A673 (cell line): ENCODE data around the gene PFN3. TPM values are rescaled to one million over a fixed set of nuclear protein-coding genes. Genes with fewer than 3 reads are reported as not detected.

Experiments
- BruUV-seq: library from RNA; stranded (reverse); fragments of 400-500 nt; replicated peaks from 2 replicates; lab custom pipeline; 2021; lab: Mats Ljungman, UMichigan
- CTCF ChIA-PET: fragments of 300-600 bp; sonication (Branson Sonifier 250); formaldehyde crosslinking; loops from one replicate; lab custom pipeline; 2022; ENCODE audit warnings: antibody characterized with exemption; lab: Charles Lee
- POLR2A ChIA-PET: fragments of 300-600 bp; sonication (Branson Sonifier 250); formaldehyde crosslinking; loops from one replicate; lab custom pipeline; 2022; ENCODE audit warnings: antibody characterized with exemption; ENCODE audit not compliant: low non-redundant PET; lab: Charles Lee
- DNase-seq: peaks from one replicate; pipeline ENCODE4 v3.0.0-alpha.2; 2015; ENCODE audit warnings: low spot score
- H3K27ac ChIP-seq: fragments of 200-600 bp; sonication (generic); 2 replicates; pipeline ENCODE4 v1.5.1; 2016; ENCODE audit warnings: mixed run types, low read depth, mild to moderate bottlenecking, mixed read lengths, antibody characterized with exemption, low read length; ENCODE audit not compliant: poor library complexity, severe bottlenecking
- H3K27me3 ChIP-seq: fragments of 200-600 bp; sonication (generic); replicated peaks from 2 replicates; pipeline ENCODE4 v1.6.1; 2017; ENCODE audit warnings: mixed run types, low read depth, mild to moderate bottlenecking, mixed read lengths, antibody characterized with exemption, low read length; ENCODE audit not compliant: insufficient read depth, poor library complexity
- H3K36me3 ChIP-seq: fragments of 200-600 bp; sonication (generic); 2 replicates; pipeline ENCODE4 v1.6.1; 2016; ENCODE audit warnings: mixed run types, mild to moderate bottlenecking, mixed read lengths, antibody characterized with exemption, low read length; ENCODE audit not compliant: insufficient read depth, poor library complexity, severe bottlenecking
- H3K4me1 ChIP-seq: fragments of 200-600 bp; sonication (generic); 2 replicates; pipeline ENCODE4 v1.6.1; 2017; ENCODE audit warnings: mixed run types, mild to moderate bottlenecking, mixed read lengths, antibody characterized with exemption, low read length; ENCODE audit not compliant: insufficient read depth, poor library complexity, severe bottlenecking
- H3K4me3 ChIP-seq: fragments of 200-600 bp; sonication (generic); 2 replicates; pipeline ENCODE4 v1.5.1; 2016; ENCODE audit warnings: low read depth, mixed run types, mild to moderate bottlenecking, mixed read lengths, low read length; ENCODE audit not compliant: poor library complexity, severe bottlenecking
- H3K9me3 ChIP-seq: fragments of 200-600 bp; sonication (generic); 2 replicates; pipeline ENCODE4 v1.6.1; 2016; ENCODE audit warnings: mixed run types, low read depth, mild to moderate bottlenecking, mixed read lengths, antibody characterized with exemption, low read length; ENCODE audit not compliant: poor library complexity, severe bottlenecking
- CTCF ChIP-seq: fragments of 300-800, 200-600 bp; sonication (generic); conservative IDR thresholded peaks from 2 replicates; pipeline ENCODE4 v1.5.1; 2017; ENCODE audit warnings: low read depth, mild to moderate bottlenecking, antibody characterized with exemption, low read length, moderate library complexity, mixed read lengths
- EZH2 ChIP-seq: fragments of 200-600 bp; sonication (generic); IDR thresholded peaks from 2 replicates; pipeline ENCODE4 v1.6.1; 2017; ENCODE audit warnings: borderline replicate concordance, low read depth, mild to moderate bottlenecking, mixed read lengths, antibody characterized with exemption, low read length; ENCODE audit not compliant: poor library complexity, severe bottlenecking
- intact Hi-C: fragments of 100-400 bp; cut with micrococcal nuclease; formaldehyde crosslinking; loops from one replicate; pipeline ENCODE4 v1.10.0; 2022; ENCODE audit not compliant: unreplicated experiment
- total RNA-seq: library from RNA; stranded (reverse); gene quantifications from 2 replicates; pipeline ENCODE4 v1.2.3, GENCODE V29; 2021

Gene PFN3
- total RNA-seq, 1 experiment from 2014 or later, result not detected

DNA sequence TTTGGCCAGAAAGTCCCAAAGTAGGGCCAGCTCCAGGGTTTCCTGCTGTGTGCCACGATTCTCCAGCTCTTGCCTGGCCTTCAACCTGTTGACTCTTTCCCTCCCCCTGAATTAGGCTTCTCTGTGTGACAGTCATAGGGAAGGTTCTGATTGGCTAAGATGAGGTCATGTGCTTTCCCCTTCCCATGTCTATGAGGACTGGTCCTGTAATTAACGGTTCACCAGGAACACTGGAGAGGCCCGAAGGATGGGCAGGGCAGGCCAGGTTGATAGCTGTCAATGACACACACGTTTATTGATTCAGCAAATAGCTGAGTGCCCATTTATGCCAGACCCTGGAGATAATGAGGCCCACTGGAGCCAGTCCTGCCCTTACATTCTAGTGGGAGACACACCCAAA lies 37.2 kb upstream of the PFN3 start:
- H3K9me3 ChIP-seq, result no peaks in the 10 kb centered on the region
- ChIA-PET POLR2A (no interaction called here), CTCF (no interaction called here)
- H3K4me3 ChIP-seq, result no peak overlapping the region
- intact Hi-C loops, result no loop called here
- H3K36me3 ChIP-seq, result peaks cover 19% of the 10 kb centered on the region
- no peak for TF ChIP-seq EZH2
- no peak for TF ChIP-seq CTCF
- no peaks in the 10 kb centered on the region for H3K4me1 ChIP-seq
- no peaks in the 10 kb centered on the region for H3K27me3 ChIP-seq
- no TSS peak for BruUV-seq
- no peak overlapping the region for H3K27ac ChIP-seq
- DNase-seq, result no peak

DNA sequence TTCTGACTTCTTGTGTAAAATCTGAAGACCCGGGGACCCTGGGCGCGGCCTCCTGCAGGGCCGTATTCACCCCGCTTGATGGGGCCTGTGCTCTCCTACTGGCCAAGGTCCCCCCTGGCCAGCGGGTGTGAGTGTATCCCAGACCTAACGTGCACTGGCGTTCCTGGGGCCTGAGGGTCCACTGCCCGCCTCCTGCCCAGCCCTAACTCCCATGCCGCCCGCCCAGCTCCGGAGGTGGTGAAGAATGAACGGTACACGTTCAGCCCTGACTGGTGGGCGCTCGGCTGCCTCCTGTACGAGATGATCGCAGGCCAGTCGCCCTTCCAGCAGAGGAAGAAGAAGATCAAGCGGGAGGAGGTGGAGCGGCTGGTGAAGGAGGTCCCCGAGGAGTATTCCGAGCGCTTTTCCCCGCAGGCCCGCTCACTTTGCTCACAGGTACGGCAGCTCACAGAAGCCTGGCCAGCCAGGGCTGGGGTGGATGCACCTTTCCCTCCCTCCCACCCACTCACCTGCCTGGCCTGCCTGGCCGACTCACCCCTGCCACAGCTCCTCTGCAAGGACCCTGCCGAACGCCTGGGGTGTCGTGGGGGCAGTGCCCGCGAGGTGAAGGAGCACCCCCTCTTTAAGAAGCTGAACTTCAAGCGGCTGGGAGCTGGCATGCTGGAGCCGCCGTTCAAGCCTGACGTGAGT lies 35.5 kb upstream of the PFN3 start:
- no peak overlapping the region for H3K4me3 ChIP-seq
- BruUV-seq, result no TSS peak
- H3K27me3 ChIP-seq, result no peaks in the 10 kb centered on the region
- no peak for DNase-seq
- H3K9me3 ChIP-seq, result no peaks in the 10 kb centered on the region
- intact Hi-C loops, result no loop called here
- H3K36me3 ChIP-seq, result peaks cover 26% of the 10 kb centered on the region
- TF ChIP-seq CTCF (no peak), EZH2 (no peak)
- no peaks in the 10 kb centered on the region for H3K4me1 ChIP-seq
- CTCF ChIA-PET, result no interaction called here
- POLR2A ChIA-PET, result no interaction called here
- no peak overlapping the region for H3K27ac ChIP-seq

DNA sequence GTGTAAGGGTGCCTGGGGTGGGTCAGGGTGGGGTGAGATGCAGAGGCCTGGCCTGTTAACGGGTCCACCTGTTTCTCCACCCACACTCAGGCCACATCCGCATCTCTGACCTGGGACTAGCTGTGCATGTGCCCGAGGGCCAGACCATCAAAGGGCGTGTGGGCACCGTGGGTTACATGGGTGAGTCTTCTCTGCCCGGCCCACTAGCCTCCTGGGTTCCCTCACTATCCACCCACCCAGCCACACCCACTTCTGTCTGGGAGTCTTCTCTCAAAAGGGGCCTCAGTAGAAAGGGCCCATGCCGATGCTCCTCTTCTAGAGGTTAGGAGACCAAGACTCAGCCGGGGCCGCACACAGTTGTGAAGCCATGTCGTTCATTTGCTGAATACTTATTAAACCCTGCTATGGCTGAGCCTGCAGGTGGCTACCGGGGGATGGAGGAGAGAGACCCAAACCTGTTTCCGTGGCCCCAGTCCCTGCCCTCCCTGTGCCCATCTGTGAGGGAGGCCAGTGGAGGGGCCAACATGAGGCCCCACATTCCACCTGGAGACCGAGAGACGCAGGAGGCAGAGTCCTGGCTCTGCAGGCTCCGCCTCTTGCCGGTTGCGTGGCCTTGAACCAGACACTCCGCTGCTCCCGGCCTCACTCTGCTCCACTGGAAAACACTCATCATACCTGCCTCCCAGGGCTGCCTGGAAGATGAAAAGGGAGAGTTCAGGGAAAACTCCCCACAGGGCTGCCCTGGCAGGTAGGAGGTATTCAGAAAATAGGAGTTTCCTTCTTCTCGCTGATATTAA lies 34.7 kb upstream of the PFN3 start:
- intact Hi-C loops, result no loop called here
- ChIA-PET CTCF (no interaction called here), POLR2A (no interaction called here)
- no peak overlapping the region for H3K27ac ChIP-seq
- no peaks in the 10 kb centered on the region for H3K4me1 ChIP-seq
- no TSS peak for BruUV-seq
- TF ChIP-seq CTCF (no peak), EZH2 (no peak)
- peaks cover 26% of the 10 kb centered on the region for H3K36me3 ChIP-seq
- no peaks in the 10 kb centered on the region for H3K9me3 ChIP-seq
- no peak overlapping the region for H3K4me3 ChIP-seq
- no peak for DNase-seq
- H3K27me3 ChIP-seq, result no peaks in the 10 kb centered on the region
